Measurements from ENCODE around the gene CLMN.

Gene CLMN

GRCh38 chr14:95157048-95157326 lies 162.7 kb downstream of the CLMN start:
- Histone ChIP-seq H3K27me3 (ENCODE audit: control insufficient read depth in 1 of 2, insufficient read depth in 2 of 2, low read length in 2 of 2) (no peaks in the 10 kb centered on the region), H3K4me1 (ENCODE audit: control insufficient read depth in 1 of 2, insufficient read depth in 2 of 2, low read length in 2 of 2) (peaks cover 29 to 35% of the 10 kb centered on the region in 2 donors), H3K4me3 (ENCODE audit: low read depth in 1 of 2, low read length in 2 of 2) (peak overlapping the region; percentile 82 to 90), H3K36me3 (ENCODE audit: control insufficient read depth in 1 of 2, insufficient read depth in 2 of 2, low read length in 2 of 2) (no peaks in the 10 kb centered on the region), H3K9ac (ENCODE audit: low read depth in 1 of 2, low read length in 2 of 2) (peak overlapping the region; percentile 63 to 73), H3K9me3 (ENCODE audit: control insufficient read depth in 1 of 2, low read length in 2 of 2) (no peaks in the 10 kb centered on the region), H3K27ac (ENCODE audit: low read depth, low read length) (peak overlapping the region; percentile 86)

DNA sequence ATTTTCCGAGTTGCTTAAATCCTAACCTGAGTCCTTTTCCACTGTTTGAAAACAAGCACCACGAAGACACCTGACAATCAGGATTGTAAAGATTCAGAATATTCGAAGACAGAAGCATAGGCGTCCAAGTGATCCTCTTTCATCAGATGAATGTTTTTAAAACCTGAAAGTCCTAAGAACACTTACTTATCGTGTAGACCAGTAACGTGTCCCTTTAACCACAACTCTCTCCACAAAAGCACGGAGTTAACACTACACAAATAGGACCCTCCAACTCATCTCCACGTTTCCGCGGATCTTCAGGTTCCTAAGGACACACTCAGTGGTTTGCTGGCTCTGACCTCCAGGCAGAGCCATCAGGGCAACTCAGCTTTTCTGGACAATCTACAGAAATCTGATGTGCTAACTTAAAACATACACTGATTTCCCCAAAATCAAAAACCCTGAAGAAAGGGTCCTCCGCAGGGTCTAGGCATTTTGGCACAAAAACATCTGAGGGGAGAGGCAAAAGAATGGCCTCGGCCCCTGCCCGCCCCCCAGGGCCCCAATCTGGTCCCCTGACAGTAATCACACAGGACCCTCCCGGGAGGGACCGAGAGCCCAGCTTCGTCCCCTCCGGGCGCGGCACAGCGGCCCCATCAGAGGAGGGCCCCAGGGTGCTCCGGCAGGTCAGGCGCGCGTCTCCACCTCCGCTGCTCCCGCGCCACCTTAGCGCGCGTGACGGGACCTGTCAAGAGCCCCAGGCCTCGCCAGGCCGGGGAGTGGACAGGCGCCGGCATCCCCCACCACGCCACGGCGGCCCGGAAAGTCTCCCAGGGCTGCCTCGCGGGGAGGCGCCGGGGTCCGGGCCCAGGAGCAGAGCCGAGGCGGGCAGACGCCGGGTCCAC lies 163.3 kb downstream of the CLMN start:
- no peaks in the 10 kb centered on the region for H3K36me3 ChIP-seq (ENCODE audit: control insufficient read depth in 1 of 2, insufficient read depth in 2 of 2, low read length in 2 of 2)
- H3K9me3 ChIP-seq (ENCODE audit: control insufficient read depth in 1 of 2, low read length in 2 of 2) = no peaks in the 10 kb centered on the region
- H3K4me1 ChIP-seq (ENCODE audit: control insufficient read depth in 1 of 2, insufficient read depth in 2 of 2, low read length in 2 of 2) = peaks cover 29 to 35% of the 10 kb centered on the region in 2 donors
- H3K27me3 ChIP-seq (ENCODE audit: control insufficient read depth in 1 of 2, insufficient read depth in 2 of 2, low read length in 2 of 2) = no peaks in the 10 kb centered on the region
- H3K9ac ChIP-seq (ENCODE audit: low read depth in 1 of 2, low read length in 2 of 2) = peak overlapping the region; percentile 63 to 73
- peak overlapping the region; percentile 86 for H3K27ac ChIP-seq (ENCODE audit: low read depth, low read length)
- peak overlapping the region; percentile 82 to 90 for H3K4me3 ChIP-seq (ENCODE audit: low read depth in 1 of 2, low read length in 2 of 2)

GRCh38 chr14:95155045-95155444 lies 164.7 kb downstream of the CLMN start:
- Histone ChIP-seq H3K9ac (ENCODE audit: low read depth in 1 of 2, low read length in 2 of 2) (peak overlapping the region in 1 of 2 donors; percentile 73), H3K9me3 (ENCODE audit: control insufficient read depth in 1 of 2, low read length in 2 of 2) (no peaks in the 10 kb centered on the region), H3K4me3 (ENCODE audit: low read depth in 1 of 2, low read length in 2 of 2) (peak overlapping the region; percentile 18 to 90), H3K27ac (ENCODE audit: low read depth, low read length) (no peak overlapping the region), H3K4me1 (ENCODE audit: control insufficient read depth in 1 of 2, insufficient read depth in 2 of 2, low read length in 2 of 2) (peaks cover 29 to 35% of the 10 kb centered on the region in 2 donors), H3K27me3 (ENCODE audit: control insufficient read depth in 1 of 2, insufficient read depth in 2 of 2, low read length in 2 of 2) (no peaks in the 10 kb centered on the region), H3K36me3 (ENCODE audit: control insufficient read depth in 1 of 2, insufficient read depth in 2 of 2, low read length in 2 of 2) (no peaks in the 10 kb centered on the region)

- no peak overlapping the region for H3K27ac ChIP-seq (ENCODE audit: low read depth, low read length)
- no peaks in the 10 kb centered on the region for H3K27me3 ChIP-seq (ENCODE audit: control insufficient read depth in 1 of 2, insufficient read depth in 2 of 2, low read length in 2 of 2)
- H3K4me1 ChIP-seq (ENCODE audit: control insufficient read depth in 1 of 2, insufficient read depth in 2 of 2, low read length in 2 of 2) = peaks cover 29 to 35% of the 10 kb centered on the region in 2 donors
- H3K4me3 ChIP-seq (ENCODE audit: low read depth in 1 of 2, low read length in 2 of 2) = no peak overlapping the region
- H3K9me3 ChIP-seq (ENCODE audit: control insufficient read depth in 1 of 2, low read length in 2 of 2) = no peaks in the 10 kb centered on the region
- no peak overlapping the region for H3K9ac ChIP-seq (ENCODE audit: low read depth in 1 of 2, low read length in 2 of 2)
- H3K36me3 ChIP-seq (ENCODE audit: control insufficient read depth in 1 of 2, insufficient read depth in 2 of 2, low read length in 2 of 2) = no peaks in the 10 kb centered on the region
Measured at GRCh38 chr14:95153866-95154265, 165.8 kb downstream of the CLMN start.

DNA sequence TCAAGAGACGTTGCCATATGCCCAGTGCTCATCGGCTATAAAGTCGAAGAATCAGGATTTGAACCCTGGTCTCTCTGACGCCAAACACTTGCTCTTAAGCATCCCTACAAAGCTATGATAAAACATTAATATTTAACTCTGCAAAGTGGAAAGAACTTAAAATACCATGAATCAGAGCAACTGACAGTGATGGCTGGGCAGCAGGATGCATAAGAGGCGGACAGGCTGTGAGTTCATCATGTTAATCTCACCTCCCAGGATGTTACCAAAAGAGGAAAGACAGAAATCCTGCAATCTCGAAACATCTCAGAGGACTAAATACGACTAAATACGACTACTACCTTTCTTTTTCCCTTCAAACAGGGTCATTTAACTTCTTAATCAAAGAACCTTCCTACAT lies 168.1 kb downstream of the CLMN start:
- H3K9ac ChIP-seq (ENCODE audit: low read depth in 1 of 2, low read length in 2 of 2) = no peak overlapping the region
- no peak overlapping the region for H3K27ac ChIP-seq (ENCODE audit: low read depth, low read length)
- peaks cover 27 to 32% of the 10 kb centered on the region in 2 donors for H3K4me1 ChIP-seq (ENCODE audit: control insufficient read depth in 1 of 2, insufficient read depth in 2 of 2, low read length in 2 of 2)

DNA sequence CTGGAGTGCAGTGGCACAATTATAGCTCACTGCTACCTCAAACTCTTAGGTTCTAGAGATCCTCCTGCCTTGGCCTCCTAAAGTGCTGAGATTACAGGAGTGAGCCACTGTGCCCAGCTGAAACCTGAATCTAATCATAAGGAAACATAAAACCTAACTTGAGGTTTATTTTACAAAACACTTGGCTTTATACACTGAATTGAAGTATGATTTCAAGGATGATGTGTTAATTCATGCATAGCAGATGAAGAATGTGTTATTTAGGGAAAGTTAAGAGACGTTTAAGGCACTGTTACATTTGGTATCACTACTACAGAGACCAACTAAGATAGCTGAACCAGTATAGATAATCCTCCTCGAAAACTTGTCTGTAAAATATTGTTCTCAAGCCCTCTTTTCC lies 168.8 kb downstream of the CLMN start:
- Histone ChIP-seq H3K9me3 (ENCODE audit: control insufficient read depth in 1 of 2, low read length in 2 of 2) (no peaks in the 10 kb centered on the region), H3K27ac (ENCODE audit: low read depth, low read length) (no peak overlapping the region), H3K4me1 (ENCODE audit: control insufficient read depth in 1 of 2, insufficient read depth in 2 of 2, low read length in 2 of 2) (peaks cover 24 to 28% of the 10 kb centered on the region in 2 donors), H3K27me3 (ENCODE audit: control insufficient read depth in 1 of 2, insufficient read depth in 2 of 2, low read length in 2 of 2) (no peaks in the 10 kb centered on the region), H3K36me3 (ENCODE audit: control insufficient read depth in 1 of 2, insufficient read depth in 2 of 2, low read length in 2 of 2) (no peaks in the 10 kb centered on the region), H3K9ac (ENCODE audit: low read depth in 1 of 2, low read length in 2 of 2) (no peak overlapping the region), H3K4me3 (ENCODE audit: low read depth in 1 of 2, low read length in 2 of 2) (no peak overlapping the region)

More for the DNA sequence above, 168.1 kb downstream of the CLMN start:
- no peaks in the 10 kb centered on the region for H3K27me3 ChIP-seq (ENCODE audit: control insufficient read depth in 1 of 2, insufficient read depth in 2 of 2, low read length in 2 of 2)
- H3K4me3 ChIP-seq (ENCODE audit: low read depth in 1 of 2, low read length in 2 of 2) = no peak overlapping the region
- H3K9me3 ChIP-seq (ENCODE audit: control insufficient read depth in 1 of 2, low read length in 2 of 2) = no peaks in the 10 kb centered on the region
- H3K36me3 ChIP-seq (ENCODE audit: control insufficient read depth in 1 of 2, insufficient read depth in 2 of 2, low read length in 2 of 2) = no peaks in the 10 kb centered on the region

GRCh38 chr14:95149441-95149840 lies 170.3 kb downstream of the CLMN start:
- no peak overlapping the region for H3K27ac ChIP-seq (ENCODE audit: low read depth, low read length)
- peaks cover 4 to 7% of the 10 kb centered on the region in 2 donors for H3K9me3 ChIP-seq (ENCODE audit: control insufficient read depth in 1 of 2, low read length in 2 of 2)
- H3K4me1 ChIP-seq (ENCODE audit: control insufficient read depth in 1 of 2, insufficient read depth in 2 of 2, low read length in 2 of 2) = peaks cover 12 to 14% of the 10 kb centered on the region in 2 donors
- H3K9ac ChIP-seq (ENCODE audit: low read depth in 1 of 2, low read length in 2 of 2) = no peak overlapping the region
- no peaks in the 10 kb centered on the region for H3K27me3 ChIP-seq (ENCODE audit: control insufficient read depth in 1 of 2, insufficient read depth in 2 of 2, low read length in 2 of 2)
- no peak overlapping the region for H3K4me3 ChIP-seq (ENCODE audit: low read depth in 1 of 2, low read length in 2 of 2)
- no peaks in the 10 kb centered on the region for H3K36me3 ChIP-seq (ENCODE audit: control insufficient read depth in 1 of 2, insufficient read depth in 2 of 2, low read length in 2 of 2)

DNA sequence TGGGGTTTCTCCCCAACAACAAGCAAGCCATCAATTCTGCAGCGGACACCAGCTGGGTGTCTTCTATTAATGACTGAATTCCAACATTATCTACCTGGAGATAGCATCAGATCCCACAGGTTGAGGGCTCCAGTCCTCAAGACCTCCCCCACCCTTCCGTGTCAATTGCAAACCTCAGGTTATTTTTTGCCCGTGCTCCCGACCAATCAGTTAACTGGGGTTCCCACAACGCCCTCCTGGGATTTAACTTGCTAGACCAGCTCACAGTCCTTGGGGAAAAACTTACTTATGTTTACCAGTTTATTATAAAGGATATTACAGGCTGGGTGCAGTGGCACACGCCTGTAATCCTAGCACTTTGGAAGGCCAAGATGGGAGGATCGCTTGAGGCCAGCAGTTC lies 172.1 kb downstream of the CLMN start:
- Histone ChIP-seq H3K9me3 (ENCODE audit: control insufficient read depth in 1 of 2, low read length in 2 of 2) (peaks cover 4 to 7% of the 10 kb centered on the region in 2 donors), H3K9ac (ENCODE audit: low read depth in 1 of 2, low read length in 2 of 2) (no peak overlapping the region), H3K27me3 (ENCODE audit: control insufficient read depth in 1 of 2, insufficient read depth in 2 of 2, low read length in 2 of 2) (no peaks in the 10 kb centered on the region), H3K27ac (ENCODE audit: low read depth, low read length) (no peak overlapping the region), H3K4me3 (ENCODE audit: low read depth in 1 of 2, low read length in 2 of 2) (no peak overlapping the region), H3K4me1 (ENCODE audit: control insufficient read depth in 1 of 2, insufficient read depth in 2 of 2, low read length in 2 of 2) (peaks cover 3 to 4% of the 10 kb centered on the region in 2 donors), H3K36me3 (ENCODE audit: control insufficient read depth in 1 of 2, insufficient read depth in 2 of 2, low read length in 2 of 2) (no peaks in the 10 kb centered on the region)

- no peak overlapping the region for H3K27ac ChIP-seq (ENCODE audit: low read depth, low read length)
- no peak overlapping the region for H3K4me3 ChIP-seq (ENCODE audit: low read depth in 1 of 2, low read length in 2 of 2)
Measured at GRCh38 chr14:95146079-95146771, 173.5 kb downstream of the CLMN start.

DNA sequence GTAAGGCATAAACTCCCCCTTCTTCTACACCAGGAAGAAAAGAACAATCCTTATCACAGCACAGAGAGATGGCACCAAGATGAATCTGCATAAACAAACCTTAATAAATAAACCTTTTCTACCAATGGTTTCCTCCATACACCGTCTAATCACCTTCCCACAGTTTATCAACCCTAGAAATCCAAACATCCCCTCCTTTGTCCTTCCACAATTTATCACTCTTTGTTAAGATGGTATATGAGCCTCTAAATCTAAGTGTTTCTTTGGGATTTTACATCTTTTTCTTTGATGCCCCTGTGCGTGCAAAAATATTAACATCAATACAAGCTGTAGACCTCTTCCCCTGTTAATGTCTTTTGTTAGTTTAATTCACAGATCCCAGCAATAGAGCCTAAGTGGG lies 174.9 kb downstream of the CLMN start:
- Histone ChIP-seq H3K27ac (ENCODE audit: low read depth, low read length) (no peak overlapping the region), H3K27me3 (ENCODE audit: control insufficient read depth in 1 of 2, insufficient read depth in 2 of 2, low read length in 2 of 2) (no peaks in the 10 kb centered on the region), H3K36me3 (ENCODE audit: control insufficient read depth in 1 of 2, insufficient read depth in 2 of 2, low read length in 2 of 2) (no peaks in the 10 kb centered on the region), H3K4me3 (ENCODE audit: low read depth in 1 of 2, low read length in 2 of 2) (no peak overlapping the region), H3K9ac (ENCODE audit: low read depth in 1 of 2, low read length in 2 of 2) (no peak overlapping the region), H3K9me3 (ENCODE audit: control insufficient read depth in 1 of 2, low read length in 2 of 2) (peaks cover 4 to 7% of the 10 kb centered on the region in 2 donors), H3K4me1 (ENCODE audit: control insufficient read depth in 1 of 2, insufficient read depth in 2 of 2, low read length in 2 of 2) (peaks cover 9 to 14% of the 10 kb centered on the region in 2 donors)

More at GRCh38 chr14:95146079-95146771, 173.5 kb downstream of the CLMN start:
- peaks cover 4 to 9% of the 10 kb centered on the region in 2 donors for H3K4me1 ChIP-seq (ENCODE audit: control insufficient read depth in 1 of 2, insufficient read depth in 2 of 2, low read length in 2 of 2)
- no peaks in the 10 kb centered on the region for H3K36me3 ChIP-seq (ENCODE audit: control insufficient read depth in 1 of 2, insufficient read depth in 2 of 2, low read length in 2 of 2)
- H3K9me3 ChIP-seq (ENCODE audit: control insufficient read depth in 1 of 2, low read length in 2 of 2) = peaks cover 4 to 7% of the 10 kb centered on the region in 2 donors
- H3K27me3 ChIP-seq (ENCODE audit: control insufficient read depth in 1 of 2, insufficient read depth in 2 of 2, low read length in 2 of 2) = no peaks in the 10 kb centered on the region
- H3K9ac ChIP-seq (ENCODE audit: low read depth in 1 of 2, low read length in 2 of 2) = no peak overlapping the region
